HG03469 (cell line): ENCODE results near the gene PLCH2.
A peak's percentile ranks its signal among the peaks of the same experiment; 100 is the strongest.

ENCODE experiments used
- ATAC-seq: cut with Tn5 transposase; IDR thresholded peaks from one replicate; pipeline ENCODE4 v1.9.1; 2021; ENCODE audit warnings: mild to moderate bottlenecking, moderate library complexity, moderate number of reproducible peaks; ENCODE audit not compliant: unreplicated experiment

PLCH2 gene

GRCh38 chr1:2525920-2526823 is 50.1 kb downstream of the PLCH2 start, which contains the start of gene PANK4:
Gene PANK4 (minus strand): TSS chr1:2526596. CDS start chr1:2526587, 9 bp downstream.
- ATAC-seq = peak; percentile 62

- no peak for ATAC-seq
Observed at GRCh38 chr1:2526824-2527555, 50.9 kb downstream of the PLCH2 start.

DNA sequence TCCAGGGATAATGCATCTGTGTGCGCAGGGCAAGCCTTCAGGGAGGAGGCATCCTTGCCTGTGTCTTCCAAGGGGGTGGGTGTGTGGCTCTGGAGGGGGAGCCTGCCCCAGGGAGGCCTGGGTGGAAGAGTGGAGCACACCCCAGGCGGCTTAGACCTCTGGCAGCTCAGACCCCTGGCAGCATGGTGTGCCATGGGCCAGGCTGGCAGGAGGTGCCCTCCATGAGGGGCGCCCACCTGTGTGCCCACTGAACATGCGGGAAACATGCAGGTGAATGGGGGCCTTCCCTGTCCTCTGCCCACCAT is 51.4 kb downstream of the PLCH2 start:
- no peak for ATAC-seq

- ATAC-seq = no peak
Observed at GRCh38 chr1:2528016-2528415, 51.9 kb downstream of the PLCH2 start.

GRCh38 chr1:2528611-2528965 is 52.5 kb downstream of the PLCH2 start:
- no peak for ATAC-seq

- no peak for ATAC-seq
Observed at GRCh38 chr1:2528966-2529783, 53.1 kb downstream of the PLCH2 start.

DNA sequence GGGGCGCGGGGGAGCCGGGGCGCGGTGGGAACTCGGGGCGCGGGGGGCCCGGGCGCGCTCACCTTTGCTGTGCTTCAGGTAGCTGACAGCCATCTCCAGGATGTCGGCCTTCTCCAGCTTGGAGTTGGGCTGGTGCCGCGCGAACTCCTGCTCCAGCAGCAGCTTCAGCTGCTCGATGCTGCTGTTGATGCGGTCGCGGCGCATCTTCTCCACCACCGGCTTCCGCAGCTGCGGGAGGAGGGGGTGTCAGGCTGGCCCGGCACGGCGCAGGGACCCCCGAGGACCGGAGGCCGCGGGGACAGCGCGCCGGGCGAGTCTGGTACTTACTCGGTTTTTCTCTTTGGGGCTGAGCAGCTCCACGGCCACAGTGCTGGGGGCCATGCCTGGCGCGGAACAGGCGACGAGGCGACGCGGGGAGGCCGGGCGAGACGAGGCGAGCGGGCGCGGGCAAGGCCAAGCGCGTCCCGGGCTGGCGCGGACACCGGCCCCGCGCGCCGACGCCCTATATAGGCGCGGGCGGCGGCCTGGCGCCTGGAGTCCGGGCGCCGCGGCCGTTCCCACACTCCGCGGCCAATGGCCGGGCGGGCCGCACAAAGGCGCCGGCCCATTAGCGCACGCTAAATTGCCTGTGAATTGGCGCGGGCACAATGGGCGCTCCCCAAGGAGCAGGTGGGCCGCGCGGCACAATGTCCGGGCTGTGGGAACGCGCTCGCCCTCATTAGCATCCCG is 53.9 kb downstream of the PLCH2 start, which contains the start of gene HES5:
Gene HES5, minus strand, starts transcription at position 480 of the 729 bp plus-strand sequence. Its CDS starts 99 bp downstream, at position 381.
- no peak for ATAC-seq

DNA sequence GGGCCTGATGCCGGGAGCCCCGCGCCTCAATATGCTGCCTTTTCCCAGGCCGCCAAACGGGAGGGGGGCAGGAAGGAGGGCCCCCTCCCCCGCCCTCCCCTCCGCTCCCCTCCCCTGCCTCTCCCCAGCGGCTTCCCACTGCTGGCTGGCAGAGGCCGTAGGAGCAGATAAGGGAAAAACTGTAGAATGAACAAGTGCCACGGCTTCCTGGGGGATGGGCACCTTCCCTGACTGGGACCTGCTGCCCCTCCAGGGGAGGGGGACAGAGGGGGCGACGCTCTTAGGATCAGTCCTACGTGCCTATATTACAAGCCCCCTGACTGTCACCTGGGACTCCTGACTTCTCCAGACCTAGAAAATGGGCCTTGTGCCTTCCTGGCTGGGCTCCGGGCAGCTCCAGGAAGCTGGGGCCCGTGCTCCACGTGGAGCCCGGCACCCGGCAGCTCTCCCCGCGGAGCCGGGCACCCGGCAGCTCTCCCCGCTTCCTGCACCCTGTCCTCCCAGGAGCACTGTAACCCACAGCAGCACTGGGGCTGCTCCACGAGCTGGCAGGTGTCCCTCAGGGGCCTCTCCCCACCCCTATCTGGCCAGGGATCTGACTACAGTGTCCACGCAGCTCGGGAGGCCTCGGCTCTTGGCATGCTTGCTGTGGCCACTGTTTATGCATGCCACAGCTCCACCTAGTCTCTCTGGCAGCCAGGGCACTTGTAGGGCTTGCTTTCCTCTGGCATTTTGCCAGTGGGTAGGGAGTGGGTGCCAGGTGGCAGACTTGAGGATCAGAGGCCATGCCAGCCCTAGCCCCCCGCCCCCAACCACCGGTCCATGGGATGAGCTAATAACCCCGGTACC is 54.6 kb downstream of the PLCH2 start:
- ATAC-seq = no peak

DNA sequence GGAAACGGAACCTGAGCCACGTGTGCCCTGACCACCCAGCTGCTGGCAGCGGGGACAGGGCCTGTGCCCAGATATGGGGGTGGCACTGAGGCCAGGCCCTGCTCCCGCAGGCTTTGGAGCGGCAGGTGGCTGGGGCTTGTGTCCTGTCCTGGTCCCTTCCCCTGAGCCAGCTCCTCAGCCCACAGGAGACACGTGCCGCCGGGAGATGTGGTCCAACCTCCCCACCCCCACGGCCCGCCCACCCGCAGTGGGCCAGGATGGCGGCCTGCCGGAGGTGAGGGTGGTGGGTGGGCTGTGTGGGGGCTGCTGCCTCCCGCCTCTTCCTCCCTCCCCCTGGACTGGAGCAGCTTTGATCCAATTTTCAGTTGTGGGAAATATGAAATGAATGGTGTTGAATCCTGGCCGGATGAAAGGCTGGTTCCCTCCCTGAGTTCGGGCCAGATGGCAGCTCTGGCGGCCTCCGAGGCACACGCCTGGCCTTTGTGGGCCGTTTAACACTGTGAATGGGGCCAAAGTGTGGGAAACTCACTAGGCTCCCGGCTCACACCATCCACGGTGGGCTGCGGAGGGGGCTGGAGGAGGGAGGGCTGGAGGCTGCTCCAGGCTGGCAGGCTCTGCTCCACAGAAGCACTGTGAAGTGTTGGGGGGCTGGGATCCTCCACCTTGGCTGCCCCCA is 56.5 kb downstream of the PLCH2 start:
- ATAC-seq = no peak

DNA sequence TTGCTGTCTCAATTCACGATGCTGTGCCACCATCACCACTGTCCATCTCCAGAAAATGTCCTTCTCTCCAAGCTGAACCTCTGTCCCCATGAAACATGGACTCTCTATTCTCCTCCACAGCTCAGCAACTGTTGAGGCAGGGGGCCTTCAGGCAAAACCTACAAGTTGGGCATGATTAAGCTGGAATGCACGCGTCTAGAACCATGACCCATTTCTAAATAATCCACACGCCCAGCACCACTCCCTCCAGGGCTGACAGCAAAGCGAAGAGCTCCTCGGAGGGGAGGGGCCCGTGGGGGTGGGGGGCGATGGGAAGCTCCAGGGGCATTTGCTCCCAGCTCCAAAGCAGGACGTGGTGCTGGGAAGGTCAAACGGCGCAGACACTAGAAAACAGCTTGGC is 57.3 kb downstream of the PLCH2 start:
- ATAC-seq = no peak

GRCh38 chr1:2534315-2534686 is 58.2 kb downstream of the PLCH2 start:
- no peak for ATAC-seq

DNA sequence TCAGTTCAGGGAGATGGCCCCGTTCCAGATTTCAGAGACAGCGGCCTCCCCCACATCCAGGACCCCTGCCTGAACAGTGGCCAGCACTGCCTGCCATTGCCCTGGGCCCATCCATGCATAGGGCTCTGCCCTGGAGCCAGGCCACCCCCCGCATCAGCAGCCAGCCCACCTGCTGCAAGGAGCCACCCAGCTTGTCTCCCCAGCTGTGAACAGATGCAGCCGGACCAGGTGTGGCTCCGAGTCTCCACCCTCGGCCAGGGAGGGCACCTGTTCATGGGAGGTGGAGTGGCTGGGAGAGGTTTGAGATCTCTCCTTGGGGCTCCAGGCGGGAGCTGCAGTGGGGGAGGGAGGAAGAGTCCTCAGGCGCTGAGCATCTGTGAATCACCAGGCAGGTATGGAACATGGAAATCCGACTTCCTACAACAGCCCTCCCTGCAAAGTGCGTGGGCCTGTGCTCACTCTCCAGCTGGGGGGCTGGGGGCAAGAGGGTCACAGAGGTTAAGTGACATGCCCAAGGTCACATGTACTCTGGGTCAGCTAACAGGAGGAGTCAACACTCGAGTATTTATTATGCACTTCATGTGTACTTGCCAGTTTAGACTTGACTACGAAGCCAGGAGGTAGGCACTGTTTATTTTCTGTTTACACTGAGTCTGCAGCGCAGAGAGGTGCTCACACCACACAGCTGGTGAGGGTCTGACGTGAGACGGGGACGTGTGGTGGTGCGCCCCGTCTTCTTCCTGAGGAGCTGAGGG is 58.8 kb downstream of the PLCH2 start:
- ATAC-seq = no peak

DNA sequence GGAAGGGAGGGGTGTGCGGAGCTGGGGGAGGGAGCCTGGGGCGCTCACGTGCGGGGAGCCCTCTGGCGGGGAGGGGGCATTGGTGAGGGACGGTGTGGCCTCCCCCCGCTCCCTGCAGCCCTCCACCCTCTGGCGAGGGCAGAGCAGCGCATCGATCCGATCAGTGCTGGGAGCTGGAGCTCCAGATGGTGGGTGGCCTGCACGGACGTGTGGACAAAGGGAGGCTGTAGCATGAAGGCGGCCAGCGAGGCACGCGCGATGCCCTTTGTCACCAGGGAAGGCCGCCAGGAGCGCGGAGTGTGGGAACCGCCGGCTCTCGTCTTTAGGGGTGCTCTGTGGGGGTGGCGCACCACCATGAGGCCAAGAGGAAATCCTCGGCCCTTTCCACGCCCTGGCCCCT is 59.4 kb downstream of the PLCH2 start:
- ATAC-seq = no peak

GRCh38 chr1:2535981-2536380 is 59.9 kb downstream of the PLCH2 start:
- no peak for ATAC-seq

DNA sequence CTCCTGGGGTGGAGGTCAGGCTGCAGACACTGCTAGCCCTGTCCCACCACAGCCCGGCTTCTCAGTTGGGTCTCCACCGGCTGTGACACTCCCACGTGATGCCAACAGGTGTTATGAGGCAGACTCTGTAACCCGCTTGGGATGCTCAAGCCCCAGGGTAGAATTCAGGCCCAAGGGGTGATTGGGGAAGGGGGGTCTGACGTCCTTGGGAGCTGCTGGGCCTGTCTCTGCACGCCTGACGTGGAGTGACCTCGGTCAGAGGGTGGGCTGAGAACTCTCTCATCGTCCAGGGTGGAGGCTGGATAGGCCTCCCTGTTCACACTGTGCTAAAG is 61.7 kb downstream of the PLCH2 start:
- ATAC-seq = no peak

DNA sequence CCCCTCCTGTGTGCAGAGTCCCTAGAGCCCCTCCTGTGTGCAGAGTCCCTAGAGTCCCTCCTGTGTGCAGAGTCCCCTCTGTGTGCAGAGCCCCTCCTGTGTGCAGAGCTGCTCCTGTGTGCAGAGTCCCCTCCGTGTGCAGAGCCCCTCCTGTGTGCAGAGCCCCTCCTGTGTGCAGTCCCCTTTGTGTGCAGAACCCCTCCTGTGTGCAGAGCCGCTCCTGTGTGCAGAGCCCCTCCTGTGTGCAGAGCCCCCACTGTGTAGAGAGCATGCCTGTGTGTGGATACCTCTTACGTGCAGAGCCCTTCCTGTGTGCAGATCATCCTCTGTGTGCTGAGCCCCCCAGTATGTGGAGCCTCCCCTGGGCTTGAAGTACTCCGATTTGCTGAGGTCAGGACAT is 62.3 kb downstream of the PLCH2 start:
- no peak for ATAC-seq

- no peak for ATAC-seq
Observed at GRCh38 chr1:2538872-2539271, 62.8 kb downstream of the PLCH2 start.

DNA sequence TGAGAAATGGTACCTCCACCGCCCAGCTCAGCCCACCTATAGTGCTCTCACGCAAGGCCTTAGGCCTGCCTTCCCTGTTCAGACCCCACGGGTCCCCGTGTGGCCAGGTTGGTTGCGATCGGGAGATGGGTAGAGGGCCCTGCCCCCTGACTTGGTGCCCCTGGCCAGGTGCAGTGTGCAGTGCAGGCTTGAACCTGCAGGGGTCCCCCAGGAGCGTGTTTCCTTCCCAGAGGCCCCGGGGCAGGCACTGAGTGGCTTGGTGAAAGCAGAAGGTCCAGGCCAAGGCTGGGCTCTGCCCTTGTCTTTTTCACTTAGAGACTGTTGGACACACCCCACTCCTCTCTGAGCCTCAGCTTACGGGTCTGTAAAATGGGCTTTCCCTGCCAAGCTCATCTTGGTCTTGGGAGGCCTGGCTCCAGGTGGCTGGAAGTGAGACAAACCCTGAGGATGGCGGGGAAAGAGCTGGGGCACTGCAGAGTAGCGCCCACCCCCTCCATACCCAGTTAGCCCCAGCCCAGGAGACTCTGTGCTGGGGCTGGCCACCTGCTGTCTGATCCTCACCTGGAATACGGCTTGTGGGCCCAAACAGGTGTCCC is 63.3 kb downstream of the PLCH2 start:
- no peak for ATAC-seq
